Stimulated activated CD4-positive, alpha-beta T cell treated with anti-CD3 and anti-CD28 coated beads, Interleukin-2, amount 100 ng/mL, for 4 hours (primary cell): ENCODE measurements around the gene TMEM178B.
"Not testable (repeated sequence)": the region's sequence is repeated elsewhere in the genome, so short reads cannot be mapped to it uniquely, and the experiment has no call there.

Experiments
- DNase-seq: peaks from one replicate; pipeline ENCODE4 v3.0.0-alpha.2; 2020; ENCODE audit warnings: low read depth

The TMEM178B gene

GRCh38 chr7:141073641-141074161, at the start of gene TMEM178B:
Gene TMEM178B, plus strand, starts transcription at chr7:141074064.
- DNase-seq = no peak

- no peak for DNase-seq
Measured at GRCh38 chr7:141024668-141025067, 49.2 kb upstream of the TMEM178B start.

GRCh38 chr7:141027043-141027442, 46.8 kb upstream of the TMEM178B start:
- DNase-seq = no peak

GRCh38 chr7:141028767-141029166, 45.1 kb upstream of the TMEM178B start:
- DNase-seq = no peak

GRCh38 chr7:141032539-141033323, 41.1 kb upstream of the TMEM178B start:
- DNase-seq = not testable (repeated sequence)

GRCh38 chr7:141038100-141038499, 35.8 kb upstream of the TMEM178B start:
- not testable (repeated sequence) for DNase-seq

GRCh38 chr7:141039376-141039775, 34.5 kb upstream of the TMEM178B start:
- DNase-seq = no peak

- DNase-seq = no peak
Measured at GRCh38 chr7:141042222-141043193, 31.4 kb upstream of the TMEM178B start.

GRCh38 chr7:141043616-141044015, 30.2 kb upstream of the TMEM178B start:
- no peak for DNase-seq

- DNase-seq = no peak
Measured at GRCh38 chr7:141045126-141045841, 28.6 kb upstream of the TMEM178B start.

- DNase-seq = no peak
Measured at GRCh38 chr7:141045842-141046620, 27.8 kb upstream of the TMEM178B start.

- DNase-seq = peak; percentile 6
Measured at GRCh38 chr7:141053626-141054025, 20.2 kb upstream of the TMEM178B start.

- DNase-seq = no peak
Measured at GRCh38 chr7:141055146-141055545, 18.7 kb upstream of the TMEM178B start.

GRCh38 chr7:141057788-141058187, 16.1 kb upstream of the TMEM178B start:
- no peak for DNase-seq

- not testable (repeated sequence) for DNase-seq
Measured at GRCh38 chr7:141067856-141068255, 6.0 kb upstream of the TMEM178B start.

- DNase-seq = peak; percentile 20
Measured at GRCh38 chr7:141071260-141071854, 2.5 kb upstream of the TMEM178B start.

GRCh38 chr7:141071855-141072547, 1.9 kb upstream of the TMEM178B start:
- no peak for DNase-seq

- DNase-seq = no peak
Measured at GRCh38 chr7:141072548-141073172, 1.2 kb upstream of the TMEM178B start.

GRCh38 chr7:141073173-141073640, 657 bp upstream of the TMEM178B start:
- DNase-seq = no peak
